Neural cell (in vitro differentiated cells): ENCODE measurements around the gene ENTPD8. TPM values are rescaled to one million over a fixed set of nuclear protein-coding genes. Genes with fewer than 3 reads are reported as not detected.

Source experiments
- H2AFZ ChIP-seq: fragments of 200-600, 300-800 bp; sonication (generic), shearing (Covaris generic); 2 replicates; pipeline ENCODE4 v1.6.0; 2014; ENCODE audit warnings: low read depth, mild to moderate bottlenecking, antibody characterized with exemption, low read length, moderate library complexity
- H3F3A ChIP-seq: fragments of 200-600 bp; shearing (Covaris generic); 2 replicates; pipeline ENCODE4 v1.6.1; 2016; ENCODE audit warnings: mild to moderate bottlenecking, moderate library complexity, mixed read lengths, antibody characterized with exemption, low read length; ENCODE audit not compliant: insufficient read depth, poor library complexity, severe bottlenecking
- H3K27ac ChIP-seq: fragments of 200-600, 300-800 bp; sonication (generic), shearing (Covaris generic); 2 replicates; pipeline ENCODE4 v1.5.1; 2014; ENCODE audit warnings: mild to moderate bottlenecking, low read length, moderate library complexity
- H3K27me3 ChIP-seq: fragments of 300-800, 200-600 bp; sonication (generic), shearing (Covaris generic); 2 replicates; pipeline ENCODE4 v1.6.0; 2014; ENCODE audit warnings: mild to moderate bottlenecking, low read depth, low read length, moderate library complexity; ENCODE audit not compliant: insufficient read depth
- H3K36me3 ChIP-seq: fragments of 300-800, 200-600 bp; sonication (generic), shearing (Covaris generic); 2 replicates; pipeline ENCODE4 v1.5.1; 2014; ENCODE audit warnings: mild to moderate bottlenecking, antibody characterized with exemption, low read length, moderate library complexity; ENCODE audit not compliant: insufficient read depth
- H3K4me2 ChIP-seq: fragments of 300-800, 200-600 bp; sonication (generic), shearing (Covaris generic); 2 replicates; pipeline ENCODE4 v1.6.0; 2014; ENCODE audit warnings: mild to moderate bottlenecking, low read length
- H3K4me3 ChIP-seq: fragments of 300-800, 200-600 bp; sonication (generic), shearing (Covaris generic); 2 replicates; pipeline ENCODE4 v1.5.1; 2014; ENCODE audit warnings: mild to moderate bottlenecking, low read length, moderate library complexity
- H3K79me2 ChIP-seq: fragments of 200-600 bp; shearing (Covaris generic); replicated peaks from 2 replicates; pipeline ENCODE4 v1.6.0; 2014; ENCODE audit warnings: mild to moderate bottlenecking, low read length, moderate library complexity; ENCODE audit not compliant: insufficient read depth
- H3K9ac ChIP-seq: fragments of 300-800, 200-600 bp; sonication (generic), shearing (Covaris generic); 2 replicates; pipeline ENCODE4 v1.6.1; 2016; ENCODE audit warnings: mild to moderate bottlenecking, low read length, mixed read lengths
- H3K9me2 ChIP-seq: fragments of 200-600 bp; shearing (Covaris generic); 2 replicates; pipeline ENCODE4 v1.6.1; 2016; ENCODE audit warnings: mild to moderate bottlenecking, low read length, mixed read lengths; ENCODE audit not compliant: insufficient read depth
- H3K9me3 ChIP-seq: fragments of 200-600, 300-800 bp; sonication (generic), shearing (Covaris generic); 2 replicates; pipeline ENCODE4 v1.6.1; 2016; ENCODE audit warnings: mild to moderate bottlenecking, mixed run types, low read length, moderate library complexity, mixed read lengths
- H4K20me1 ChIP-seq: fragments of 200-600 bp; shearing (Covaris generic); 2 replicates; pipeline ENCODE4 v1.6.1; 2016; ENCODE audit warnings: mild to moderate bottlenecking, mixed run types; ENCODE audit not compliant: insufficient read depth
- EP300 ChIP-seq: fragments of 450-650 bp; conservative IDR thresholded peaks from 2 replicates; pipeline ENCODE4 v1.6.1; 2014; ENCODE audit warnings: antibody characterized with exemption, mild to moderate bottlenecking, moderate library complexity; ENCODE audit not compliant: poor library complexity, severe bottlenecking
- EZH2 ChIP-seq: fragments of 200-600, 300-800 bp; shearing (Covaris generic), sonication (generic); IDR thresholded peaks from 2 replicates; pipeline ENCODE4 v1.6.1; 2014; ENCODE audit warnings: antibody characterized with exemption, low read length, borderline replicate concordance, mild to moderate bottlenecking; ENCODE audit not compliant: insufficient read depth, poor library complexity, severe bottlenecking
- MXI1 ChIP-seq: fragments of 450-650 bp; conservative IDR thresholded peaks from 2 replicates; pipeline ENCODE4 v1.6.1; 2014; ENCODE audit warnings: antibody characterized with exemption, mild to moderate bottlenecking; ENCODE audit not compliant: poor library complexity, severe bottlenecking
- POLR2AphosphoS5 ChIP-seq: IDR thresholded peaks from 2 replicates; pipeline ENCODE4 v1.6.1; 2012
- RAD21 ChIP-seq: fragments of 450-650 bp; conservative IDR thresholded peaks from 2 replicates; pipeline ENCODE4 v1.6.1; 2014; ENCODE audit warnings: antibody characterized with exemption, mild to moderate bottlenecking, moderate library complexity
- SMC3 ChIP-seq: fragments of 450-650 bp; conservative IDR thresholded peaks from 2 replicates; pipeline ENCODE4 v1.6.1; 2014; ENCODE audit warnings: antibody characterized with exemption, mild to moderate bottlenecking, moderate library complexity; ENCODE audit not compliant: poor library complexity
- TAF1 ChIP-seq: IDR thresholded peaks from 2 replicates; pipeline ENCODE4 v1.6.1; 2012; ENCODE audit warnings: low read depth
- polyA plus RNA-seq: library from polyadenylated mRNA; depleted of rRNA; stranded (reverse); fragments of >200 nt; gene quantifications from 2 replicates; pipeline ENCODE4 v1.2.3, GENCODE V29; 2014
- TF ChIP-seq, protein P1 (sequence below): IDR thresholded peaks from 2 replicates; pipeline ENCODE4 v1.6.1; 2012; ENCODE audit warnings: borderline replicate concordance
- TF ChIP-seq, protein P2 (sequence below): fragments of 450-650 bp; IDR thresholded peaks from 2 replicates; pipeline ENCODE4 v1.5.1; 2014; ENCODE audit warnings: antibody characterized with exemption, mild to moderate bottlenecking, moderate library complexity; ENCODE audit not compliant: poor library complexity, severe bottlenecking

Gene ENTPD8
- polyA plus RNA-seq, 1 donor from 2014 or later, result not detected

GRCh38 chr9:137403269-137403668, 37.9 kb downstream of the ENTPD8 start:
- no peaks in the 10 kb centered on the region for H3K27me3 ChIP-seq
- no peak overlapping the region for H3K9ac ChIP-seq
- no peak overlapping the region for H2AFZ ChIP-seq
- H4K20me1 ChIP-seq, result no peaks in the 10 kb centered on the region
- no peak overlapping the region for H3K4me3 ChIP-seq
- no peaks in the 10 kb centered on the region for H3K9me2 ChIP-seq
- TF ChIP-seq, protein P1, sequence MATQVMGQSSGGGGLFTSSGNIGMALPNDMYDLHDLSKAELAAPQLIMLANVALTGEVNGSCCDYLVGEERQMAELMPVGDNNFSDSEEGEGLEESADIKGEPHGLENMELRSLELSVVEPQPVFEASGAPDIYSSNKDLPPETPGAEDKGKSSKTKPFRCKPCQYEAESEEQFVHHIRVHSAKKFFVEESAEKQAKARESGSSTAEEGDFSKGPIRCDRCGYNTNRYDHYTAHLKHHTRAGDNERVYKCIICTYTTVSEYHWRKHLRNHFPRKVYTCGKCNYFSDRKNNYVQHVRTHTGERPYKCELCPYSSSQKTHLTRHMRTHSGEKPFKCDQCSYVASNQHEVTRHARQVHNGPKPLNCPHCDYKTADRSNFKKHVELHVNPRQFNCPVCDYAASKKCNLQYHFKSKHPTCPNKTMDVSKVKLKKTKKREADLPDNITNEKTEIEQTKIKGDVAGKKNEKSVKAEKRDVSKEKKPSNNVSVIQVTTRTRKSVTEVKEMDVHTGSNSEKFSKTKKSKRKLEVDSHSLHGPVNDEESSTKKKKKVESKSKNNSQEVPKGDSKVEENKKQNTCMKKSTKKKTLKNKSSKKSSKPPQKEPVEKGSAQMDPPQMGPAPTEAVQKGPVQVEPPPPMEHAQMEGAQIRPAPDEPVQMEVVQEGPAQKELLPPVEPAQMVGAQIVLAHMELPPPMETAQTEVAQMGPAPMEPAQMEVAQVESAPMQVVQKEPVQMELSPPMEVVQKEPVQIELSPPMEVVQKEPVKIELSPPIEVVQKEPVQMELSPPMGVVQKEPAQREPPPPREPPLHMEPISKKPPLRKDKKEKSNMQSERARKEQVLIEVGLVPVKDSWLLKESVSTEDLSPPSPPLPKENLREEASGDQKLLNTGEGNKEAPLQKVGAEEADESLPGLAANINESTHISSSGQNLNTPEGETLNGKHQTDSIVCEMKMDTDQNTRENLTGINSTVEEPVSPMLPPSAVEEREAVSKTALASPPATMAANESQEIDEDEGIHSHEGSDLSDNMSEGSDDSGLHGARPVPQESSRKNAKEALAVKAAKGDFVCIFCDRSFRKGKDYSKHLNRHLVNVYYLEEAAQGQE, result no peak
- no peak for TF ChIP-seq POLR2AphosphoS5
- TF ChIP-seq RAD21, result no peak
- TF ChIP-seq EZH2, result no peak
- no peak for TF ChIP-seq EP300
- no peak for TF ChIP-seq TAF1
- TF ChIP-seq, protein P2, sequence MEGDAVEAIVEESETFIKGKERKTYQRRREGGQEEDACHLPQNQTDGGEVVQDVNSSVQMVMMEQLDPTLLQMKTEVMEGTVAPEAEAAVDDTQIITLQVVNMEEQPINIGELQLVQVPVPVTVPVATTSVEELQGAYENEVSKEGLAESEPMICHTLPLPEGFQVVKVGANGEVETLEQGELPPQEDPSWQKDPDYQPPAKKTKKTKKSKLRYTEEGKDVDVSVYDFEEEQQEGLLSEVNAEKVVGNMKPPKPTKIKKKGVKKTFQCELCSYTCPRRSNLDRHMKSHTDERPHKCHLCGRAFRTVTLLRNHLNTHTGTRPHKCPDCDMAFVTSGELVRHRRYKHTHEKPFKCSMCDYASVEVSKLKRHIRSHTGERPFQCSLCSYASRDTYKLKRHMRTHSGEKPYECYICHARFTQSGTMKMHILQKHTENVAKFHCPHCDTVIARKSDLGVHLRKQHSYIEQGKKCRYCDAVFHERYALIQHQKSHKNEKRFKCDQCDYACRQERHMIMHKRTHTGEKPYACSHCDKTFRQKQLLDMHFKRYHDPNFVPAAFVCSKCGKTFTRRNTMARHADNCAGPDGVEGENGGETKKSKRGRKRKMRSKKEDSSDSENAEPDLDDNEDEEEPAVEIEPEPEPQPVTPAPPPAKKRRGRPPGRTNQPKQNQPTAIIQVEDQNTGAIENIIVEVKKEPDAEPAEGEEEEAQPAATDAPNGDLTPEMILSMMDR, result no peak
- no peak for TF ChIP-seq MXI1
- no peak for TF ChIP-seq SMC3
- no peaks in the 10 kb centered on the region for H3K9me3 ChIP-seq
- H3K36me3 ChIP-seq, result no peaks in the 10 kb centered on the region
- no peaks in the 10 kb centered on the region for H3F3A ChIP-seq
- no peak overlapping the region for H3K27ac ChIP-seq
- no peaks in the 10 kb centered on the region for H3K79me2 ChIP-seq
- no peak overlapping the region for H3K4me2 ChIP-seq

DNA sequence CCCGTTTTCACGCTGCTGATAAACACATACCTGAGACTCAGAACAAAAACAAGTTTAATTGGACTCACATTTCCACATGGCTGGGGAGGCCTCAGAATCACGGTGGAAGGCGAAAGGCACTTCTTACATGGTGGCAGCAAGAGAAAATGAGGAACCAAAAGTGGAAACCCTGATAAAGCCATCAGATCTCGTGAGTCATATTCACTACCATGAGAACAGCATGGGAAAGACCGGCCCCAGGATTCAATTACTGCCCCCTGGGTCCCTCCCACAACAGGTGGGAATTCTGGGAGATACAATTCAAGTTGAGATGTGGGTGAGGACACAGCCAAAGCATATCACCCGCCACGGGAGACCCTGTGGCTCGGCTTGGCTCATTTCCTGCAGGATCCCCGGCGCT, 38.4 kb downstream of the ENTPD8 start:
- Histone ChIP-seq H4K20me1 (no peaks in the 10 kb centered on the region), H3K4me2 (no peak overlapping the region), H3K4me3 (no peak overlapping the region), H3K79me2 (no peaks in the 10 kb centered on the region), H3K9me3 (no peaks in the 10 kb centered on the region), H3K36me3 (no peaks in the 10 kb centered on the region), H3K27me3 (no peaks in the 10 kb centered on the region), H3K9me2 (no peaks in the 10 kb centered on the region), H3K27ac (no peak overlapping the region), H2AFZ (no peak overlapping the region), H3F3A (no peaks in the 10 kb centered on the region), H3K9ac (no peak overlapping the region)
- no peak for TF ChIP-seq EP300
- no peak for TF ChIP-seq POLR2AphosphoS5
- TF ChIP-seq RAD21, result no peak
- TF ChIP-seq MXI1, result no peak
- TF ChIP-seq EZH2, result no peak
- TF ChIP-seq SMC3, result no peak
- TF ChIP-seq, protein P1, result no peak
- no peak for TF ChIP-seq TAF1
- TF ChIP-seq, protein P2, result no peak
